A204.1 (cell line): ENCODE measurements around the gene MRPL55.

Experiments used
- FAIRE-seq: peaks from 2 replicates; lab custom pipeline; 2012; peaks lifted over from hg19 to GRCh38; lab: Jason Lieb, UNC

The MRPL55 gene

GRCh38 chr1:228068359-228068758, 40.7 kb downstream of the MRPL55 start:
- FAIRE-seq, result no peak

- no peak for FAIRE-seq
Measured at GRCh38 chr1:228066891-228067654, 42.0 kb downstream of the MRPL55 start.

GRCh38 chr1:228066416-228066815, 42.7 kb downstream of the MRPL55 start:
- no peak for FAIRE-seq

- no peak for FAIRE-seq
Measured at GRCh38 chr1:228065543-228066347, 43.4 kb downstream of the MRPL55 start.

GRCh38 chr1:228064741-228065542, 44.2 kb downstream of the MRPL55 start:
- no peak for FAIRE-seq

- FAIRE-seq, result no peak
Measured at GRCh38 chr1:228064296-228064695, 44.8 kb downstream of the MRPL55 start.

- FAIRE-seq, result no peak
Measured at GRCh38 chr1:228063251-228064191, 45.6 kb downstream of the MRPL55 start.

GRCh38 chr1:228062812-228063211, 46.3 kb downstream of the MRPL55 start:
- no peak for FAIRE-seq

GRCh38 chr1:228062085-228062791, 46.9 kb downstream of the MRPL55 start:
- no peak for FAIRE-seq

- no peak for FAIRE-seq
Measured at GRCh38 chr1:228061411-228062084, 47.6 kb downstream of the MRPL55 start.

GRCh38 chr1:228060458-228061190, 48.5 kb downstream of the MRPL55 start:
- no peak for FAIRE-seq

GRCh38 chr1:228059634-228060457, 49.3 kb downstream of the MRPL55 start:
- FAIRE-seq, result no peak

- no peak for FAIRE-seq
Measured at GRCh38 chr1:228058949-228059633, 50.0 kb downstream of the MRPL55 start.

- FAIRE-seq, result no peak
Measured at GRCh38 chr1:228058172-228058948, 50.7 kb downstream of the MRPL55 start.
